Activated CD4-positive, CD25-positive, alpha-beta regulatory T cell treated with anti-CD3 and anti-CD28 coated beads, Interleukin-2, amount 50 U/mL, for 24 hours (primary cell): Measurements from ENCODE around the gene OASL.
"Not testable (repeated sequence)": the region's sequence is repeated elsewhere in the genome, so short reads cannot be mapped to it uniquely, and the experiment has no call there.

Experiments
- ATAC-seq, 2 donors: fragments of 150-1000 bp; cut with Tn5 transposase; one replicate each; pipeline ENCODE4 v1.10.0; 2021; ENCODE audit warnings: mild to moderate bottlenecking in 1 of 2, moderate library complexity in 1 of 2

The OASL gene

DNA sequence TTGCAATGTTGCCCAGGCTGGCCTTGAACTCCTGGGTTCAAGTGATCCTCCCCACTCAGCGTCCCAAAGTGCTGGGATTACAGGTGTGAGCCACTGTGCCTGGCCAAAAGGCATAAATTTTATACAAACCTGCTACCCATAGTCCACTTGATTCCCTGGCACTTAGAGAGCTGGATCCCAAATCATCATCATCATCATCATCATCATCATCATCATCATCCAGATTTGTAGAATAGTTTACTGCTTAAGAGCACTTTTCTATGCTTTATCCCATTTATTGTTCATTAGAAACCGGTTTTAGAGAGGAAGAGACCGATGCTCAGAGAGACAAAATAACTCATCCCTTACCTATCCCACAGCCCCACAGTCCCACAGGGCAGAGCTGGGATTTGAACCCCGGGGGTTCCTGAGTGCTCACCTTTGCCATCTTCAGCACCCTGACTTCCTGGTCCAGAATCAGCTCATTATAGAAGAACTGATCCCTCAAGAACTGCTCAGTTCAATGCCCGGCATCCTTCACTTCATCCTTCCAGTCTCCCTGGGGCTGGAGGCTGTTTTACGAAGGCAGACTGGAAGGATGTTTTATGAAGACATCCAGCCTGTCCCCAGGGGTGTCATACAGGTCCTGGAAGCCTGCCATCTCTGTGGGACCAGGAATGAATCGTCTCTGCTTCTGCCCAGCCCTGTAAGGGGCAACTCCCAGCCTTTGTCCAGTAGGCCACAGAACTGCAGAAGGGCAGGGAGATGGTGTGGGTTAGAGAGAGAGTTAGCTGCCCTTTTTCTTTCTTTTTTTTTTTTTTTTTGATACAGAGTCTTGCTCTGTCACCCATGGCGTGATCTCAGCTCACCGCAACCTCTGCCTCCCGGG, 20.2 kb upstream of the OASL start:
- no peak for ATAC-seq

DNA sequence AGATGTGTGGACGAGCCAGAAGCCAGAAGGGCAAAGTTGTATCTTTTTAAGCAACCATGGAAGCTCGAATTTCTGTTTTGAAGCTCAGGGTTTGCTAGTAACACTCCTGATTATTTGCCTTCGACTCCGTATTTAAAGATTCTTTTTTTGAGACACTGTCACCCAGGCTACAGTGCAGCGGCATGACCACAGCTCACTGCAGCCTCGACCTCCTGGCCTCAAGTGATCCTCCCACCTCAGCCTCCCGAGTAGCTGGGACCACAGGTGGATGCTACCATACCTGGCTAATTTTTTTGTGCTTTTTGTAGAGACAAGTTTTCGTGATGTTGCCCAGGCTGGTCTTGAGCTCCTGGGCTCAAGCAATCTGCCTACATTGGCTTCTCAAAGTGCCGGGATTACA, 18.7 kb upstream of the OASL start:
- no peak for ATAC-seq

DNA sequence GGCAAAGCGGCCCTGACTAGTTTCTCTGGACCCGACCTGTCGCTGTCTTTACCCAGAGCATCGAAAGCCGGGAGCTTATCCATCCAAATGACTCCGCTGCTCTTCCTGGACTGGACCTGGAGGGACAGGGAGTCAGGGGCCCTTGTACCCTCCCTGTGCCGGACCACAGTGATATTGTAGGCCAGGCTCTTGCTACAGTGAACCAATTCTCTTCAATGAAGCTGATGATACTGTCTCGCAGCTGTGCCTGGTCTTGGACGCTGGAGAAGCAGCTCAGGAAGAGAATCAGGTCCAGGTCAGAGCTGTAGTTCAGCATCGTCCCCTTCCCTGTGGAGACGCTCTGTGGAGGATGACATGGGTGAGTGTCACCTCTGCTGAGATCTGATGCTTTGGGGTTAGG, 14.7 kb upstream of the OASL start:
- no peak for ATAC-seq

DNA sequence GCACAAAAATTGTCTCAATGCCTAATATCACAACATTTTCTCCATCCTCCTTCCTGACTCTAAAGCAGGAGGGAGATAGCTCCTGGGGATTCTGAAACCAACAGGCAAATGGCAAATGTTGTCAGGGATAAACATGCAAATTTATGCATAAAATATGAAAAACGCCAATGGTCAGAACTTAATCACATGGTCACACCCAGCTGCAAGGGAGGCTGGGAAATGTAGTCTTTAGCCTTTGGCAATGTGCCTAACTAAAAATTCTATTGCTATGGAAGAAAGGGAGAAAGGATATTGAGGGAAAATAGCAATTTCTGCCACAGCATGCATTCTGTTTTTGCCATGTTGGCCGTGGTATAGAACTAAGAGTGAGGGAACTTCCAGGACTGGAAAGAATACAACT, 11.7 kb upstream of the OASL start:
- no peak for ATAC-seq

DNA sequence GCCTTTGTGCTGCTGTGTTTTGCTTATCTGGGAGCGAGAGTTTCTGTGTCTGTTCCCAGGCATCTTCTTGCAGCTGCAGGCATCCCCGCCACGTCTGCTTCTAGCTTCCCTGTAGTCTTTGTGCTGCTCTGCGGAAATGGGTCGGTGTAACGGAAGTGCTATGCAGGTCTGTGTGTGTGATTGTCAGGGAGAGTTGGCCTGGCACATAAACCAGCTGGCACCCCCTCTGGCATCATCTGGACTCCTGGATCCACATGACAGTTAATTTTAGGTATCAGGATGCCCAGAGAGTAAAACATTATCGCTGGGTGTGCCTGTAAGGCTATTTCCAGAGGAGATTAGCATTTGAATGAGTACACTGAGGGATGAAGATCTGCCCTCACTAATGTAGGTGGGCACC, 9.4 kb upstream of the OASL start:
- ATAC-seq: no peak

DNA sequence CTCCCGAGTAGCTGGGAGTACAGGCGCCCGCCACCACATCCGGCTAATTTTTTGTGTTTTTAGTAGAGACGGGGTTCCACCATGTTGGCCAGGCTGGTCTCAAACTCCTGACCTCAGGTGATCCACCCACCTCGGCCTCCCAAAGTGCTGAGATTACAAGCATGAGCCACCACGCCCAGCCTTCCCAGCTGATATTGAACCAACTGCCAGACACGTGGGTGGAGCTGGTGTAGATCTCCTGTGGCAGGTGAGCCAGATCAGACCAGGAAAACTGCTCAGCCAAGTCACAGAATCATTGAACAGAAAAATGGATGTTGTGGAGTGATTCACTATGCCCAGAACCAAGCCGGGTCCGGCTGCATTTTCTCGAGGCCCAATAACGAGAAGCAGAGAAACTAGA, 8.4 kb upstream of the OASL start:
- not testable (repeated sequence) for ATAC-seq

DNA sequence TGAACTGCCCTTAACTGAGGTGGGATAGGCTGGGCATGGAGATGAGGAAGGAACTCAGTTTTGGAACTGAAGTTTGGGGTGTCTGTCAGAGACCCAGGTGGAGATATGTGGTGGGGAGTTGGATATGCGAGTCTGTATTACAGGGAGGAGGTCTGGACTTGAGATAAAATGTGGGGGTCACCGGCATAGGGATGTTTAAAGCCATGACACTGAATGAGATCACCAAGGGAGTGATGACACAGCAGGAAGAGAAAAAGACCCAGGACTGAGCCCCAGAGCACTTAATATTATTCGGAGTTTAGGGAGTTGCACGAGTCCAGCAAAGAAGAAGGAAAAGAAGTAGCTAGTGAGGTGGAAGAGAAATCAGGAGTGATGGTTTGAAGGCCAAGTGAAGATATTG, 4.0 kb upstream of the OASL start:
- ATAC-seq: no peak

DNA sequence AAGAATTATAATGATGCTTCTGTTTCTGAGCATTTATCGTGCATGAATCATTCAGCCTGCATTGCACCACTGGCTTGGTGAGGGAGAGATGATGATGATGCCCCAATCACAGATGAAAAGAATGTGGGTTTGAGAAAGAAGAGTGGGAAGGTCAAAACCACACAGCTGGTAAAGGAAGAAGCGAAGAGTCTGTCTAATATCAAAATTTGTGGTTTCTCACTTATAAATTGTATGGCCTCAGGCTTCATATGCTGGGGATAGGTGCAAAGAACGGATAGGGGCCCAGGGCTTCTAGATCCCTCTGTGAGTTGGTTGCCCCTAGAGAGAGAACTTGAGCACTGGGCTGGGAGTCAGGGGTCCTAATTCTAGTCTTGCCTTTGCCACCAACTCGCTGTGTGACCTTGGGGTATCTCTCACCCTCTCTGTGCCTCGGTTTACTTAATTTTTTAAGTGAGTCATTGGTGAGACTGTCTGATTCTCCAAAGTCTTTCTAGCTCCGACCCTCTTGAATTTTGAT, 2.2 kb downstream of the OASL start:
- peak; percentile 75 to 76 for ATAC-seq

DNA sequence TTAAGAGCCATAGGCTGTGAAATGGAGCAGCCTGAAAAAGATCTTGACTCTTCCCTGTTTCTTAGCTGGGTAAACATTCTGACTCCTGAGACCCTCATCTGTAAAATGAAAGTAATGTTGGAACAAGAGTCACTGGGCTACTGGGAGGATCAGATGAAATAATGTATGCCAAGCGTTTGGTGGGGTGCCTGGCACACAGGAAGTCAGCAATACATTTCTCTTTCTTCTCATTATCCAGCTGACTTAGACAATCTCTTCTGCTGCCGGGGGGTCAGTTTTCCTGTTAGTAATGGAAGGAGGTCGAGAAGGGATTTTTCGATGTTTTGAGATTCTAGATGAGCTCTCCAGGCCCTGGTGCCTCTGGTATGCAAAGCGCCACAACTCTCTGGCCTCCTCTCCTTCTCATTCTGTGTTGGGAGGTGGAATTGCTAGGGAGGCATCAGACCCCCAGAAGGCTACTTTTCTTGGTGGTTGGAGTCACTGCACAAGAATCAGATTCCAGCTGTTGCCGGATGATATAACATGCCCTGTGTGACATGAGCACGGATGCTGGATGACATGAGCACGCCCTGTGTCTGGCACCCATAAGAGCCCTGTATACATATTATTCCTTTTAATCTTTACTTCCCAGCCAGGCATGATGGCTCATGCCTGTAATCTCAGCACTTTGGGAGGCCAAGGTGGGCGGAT, 4.3 kb downstream of the OASL start:
- no peak for ATAC-seq

DNA sequence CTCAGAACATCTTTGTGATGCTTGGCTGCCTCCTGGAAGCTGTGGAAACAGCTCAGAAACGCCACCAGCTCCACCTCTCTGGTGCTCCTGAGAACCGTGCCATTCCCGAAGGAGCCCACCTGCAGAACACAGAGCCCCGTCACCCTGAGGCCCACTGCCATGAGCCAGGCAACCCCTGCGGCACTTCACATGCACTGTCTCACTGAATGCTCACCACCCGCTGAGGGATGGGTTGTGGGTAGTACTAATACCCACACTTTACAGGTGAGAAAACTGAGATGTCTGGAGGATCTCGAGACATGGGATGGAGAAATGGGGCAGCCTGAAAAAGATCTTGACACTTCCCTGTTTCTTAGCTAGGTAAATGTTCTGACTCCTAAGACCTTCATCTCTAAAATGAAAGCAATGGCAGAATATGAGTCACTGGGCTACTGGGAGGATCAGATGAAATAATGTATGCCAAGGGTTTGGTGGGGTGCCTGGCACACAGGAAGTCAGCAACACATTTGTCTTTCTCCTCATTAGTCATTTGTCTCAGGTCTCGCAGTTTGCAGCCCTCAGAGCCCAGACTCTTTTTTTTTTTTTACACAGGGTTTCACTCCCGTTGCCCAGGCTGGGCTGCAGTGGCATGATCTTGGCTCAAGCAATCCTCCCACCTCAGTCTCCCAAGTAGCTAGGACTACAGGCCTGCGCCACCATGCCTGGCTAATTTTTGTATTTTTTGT, 5.3 kb downstream of the OASL start:
- peak; percentile 83 to 84 for ATAC-seq

DNA sequence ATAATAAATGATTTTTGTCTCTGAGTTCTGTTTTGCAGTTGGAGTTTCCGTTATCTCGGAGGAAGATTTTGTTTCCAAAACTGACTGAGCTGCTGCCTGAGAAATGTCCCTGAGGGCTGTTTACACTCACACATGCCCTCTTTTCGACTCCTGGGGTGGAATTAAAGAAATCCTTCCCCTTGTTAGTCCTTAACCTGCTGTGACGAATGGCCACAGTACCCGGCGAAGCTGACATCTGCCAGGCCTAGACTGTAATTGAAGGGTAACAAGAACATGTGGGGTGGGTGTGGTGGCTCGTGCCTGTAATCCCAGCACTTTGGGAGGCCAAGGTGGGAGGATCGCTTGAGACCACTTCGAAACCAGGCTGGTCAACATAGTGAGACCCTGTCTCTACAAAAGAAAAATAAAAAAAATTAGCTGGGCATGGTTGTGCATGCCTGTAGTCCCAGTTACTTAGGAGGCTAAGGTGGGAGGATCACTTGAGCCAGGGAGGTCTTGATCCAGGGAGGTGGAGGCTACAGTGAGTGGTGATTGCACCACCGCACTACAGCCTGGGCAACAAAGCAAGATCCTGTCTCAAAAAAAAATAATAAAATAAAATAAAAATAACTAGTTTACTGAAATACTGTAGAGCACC, 8.4 kb downstream of the OASL start:
- ATAC-seq: no peak

DNA sequence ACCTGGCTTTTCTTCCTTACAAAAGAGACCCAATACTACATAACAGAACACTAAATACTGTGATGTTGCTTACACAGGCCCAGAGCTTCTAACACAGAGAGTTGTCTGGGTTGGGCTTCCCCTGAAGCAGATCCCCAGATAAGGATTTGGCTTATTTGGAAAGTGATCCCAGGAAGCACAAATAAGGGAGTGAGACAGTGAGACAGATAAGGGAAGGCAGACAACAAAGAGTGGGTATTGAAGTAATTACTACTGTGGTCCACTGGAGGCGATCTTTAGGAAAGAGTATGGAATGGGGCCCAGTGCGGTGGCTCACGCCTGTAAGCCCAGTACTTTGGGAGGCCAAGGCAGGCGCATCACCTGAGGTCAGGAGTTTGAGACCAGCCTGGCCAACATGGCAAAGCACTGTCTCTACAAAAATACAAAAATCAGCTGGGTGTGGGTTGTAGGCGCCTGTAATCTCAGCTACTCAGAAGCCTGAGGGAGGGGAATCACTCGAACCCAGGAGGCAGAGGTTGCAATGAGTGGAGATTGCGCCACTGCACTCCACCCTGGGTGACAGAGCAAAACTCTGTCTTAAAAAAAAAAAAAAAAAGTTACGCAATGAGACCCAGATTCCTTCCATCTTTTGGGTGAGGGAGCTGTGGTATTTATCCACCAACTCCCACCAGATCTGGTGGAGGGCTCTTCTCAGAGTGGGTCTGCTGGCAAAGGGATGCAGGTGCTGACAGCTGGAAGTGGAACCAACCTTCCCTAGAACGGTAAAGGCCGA, 12.6 kb downstream of the OASL start:
- no peak for ATAC-seq

DNA sequence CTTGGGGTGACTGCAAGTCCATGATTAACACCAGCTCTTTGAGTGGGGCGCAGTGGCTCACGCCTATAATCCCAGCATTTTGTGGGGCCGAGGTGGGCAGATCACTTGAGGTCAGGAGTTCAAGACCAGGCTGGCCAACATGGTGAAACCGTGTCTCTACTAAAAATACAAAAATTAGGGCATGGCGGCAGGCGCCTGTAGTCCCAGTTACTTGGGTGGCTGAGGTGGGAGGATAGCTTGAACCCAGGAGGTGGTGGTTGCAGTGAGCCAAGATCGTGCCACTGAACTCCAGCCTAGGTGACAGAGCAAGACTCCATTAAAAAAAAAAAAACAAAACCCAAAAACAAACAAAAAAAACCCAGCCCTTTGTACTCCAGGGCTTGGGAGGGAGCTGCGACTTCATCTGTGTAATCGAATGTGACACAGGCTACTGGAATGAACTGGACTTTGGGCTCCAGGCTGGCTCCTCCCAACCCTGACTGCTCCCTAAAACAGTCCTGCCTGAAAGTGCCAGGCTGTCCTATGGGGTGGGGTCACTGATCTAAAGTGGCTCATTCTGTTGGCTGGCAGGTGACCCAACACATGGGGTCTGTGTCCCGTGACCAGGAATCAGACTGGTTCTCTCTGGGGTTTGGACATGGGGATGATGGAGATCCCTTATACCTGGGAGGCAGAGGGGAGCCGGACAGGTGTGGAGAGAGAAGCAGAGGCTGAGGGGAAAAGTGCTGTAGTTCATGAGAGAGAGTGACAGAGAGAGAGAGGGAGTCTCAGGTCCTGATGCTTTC, 13.4 kb downstream of the OASL start:
- no peak for ATAC-seq

DNA sequence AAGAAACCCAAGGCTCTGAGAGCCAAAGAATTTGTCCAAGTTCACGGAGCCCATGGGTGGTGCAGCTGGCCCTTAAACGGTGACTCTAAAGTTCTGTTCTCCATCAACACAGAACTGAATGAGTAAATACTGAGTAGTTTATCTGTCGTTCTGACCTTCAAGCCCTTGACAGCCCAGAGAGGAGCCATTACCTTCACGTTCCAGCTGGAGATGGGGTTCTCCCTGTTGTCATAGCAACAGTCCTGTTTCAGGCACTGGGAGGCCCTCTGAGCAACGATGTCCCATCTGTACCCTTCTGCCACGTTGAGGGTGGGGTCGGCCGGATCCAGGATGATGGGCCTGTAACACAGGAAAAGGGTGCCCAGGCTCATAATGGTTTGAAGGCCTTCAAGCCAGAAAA, 15.2 kb downstream of the OASL start:
- no peak for ATAC-seq

DNA sequence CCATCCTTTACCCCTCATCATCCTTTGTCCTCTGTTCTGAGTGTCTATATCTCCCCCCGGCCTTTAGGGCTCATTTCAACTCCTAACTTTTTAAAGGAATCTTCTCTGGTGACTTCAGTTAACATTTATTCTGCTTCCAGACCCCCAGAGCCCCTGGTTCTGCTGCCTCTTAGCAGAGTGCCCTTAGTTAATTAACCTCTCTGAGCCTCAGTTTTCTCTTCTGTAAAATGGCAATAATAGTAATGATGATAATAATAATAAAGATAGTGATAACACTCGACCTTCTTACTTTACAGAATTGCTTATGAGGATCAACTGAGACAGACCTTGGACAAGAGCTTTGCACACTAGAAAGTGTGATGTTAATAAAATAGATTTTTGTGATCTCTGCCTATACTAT, 16.3 kb downstream of the OASL start:
- ATAC-seq: no peak

DNA sequence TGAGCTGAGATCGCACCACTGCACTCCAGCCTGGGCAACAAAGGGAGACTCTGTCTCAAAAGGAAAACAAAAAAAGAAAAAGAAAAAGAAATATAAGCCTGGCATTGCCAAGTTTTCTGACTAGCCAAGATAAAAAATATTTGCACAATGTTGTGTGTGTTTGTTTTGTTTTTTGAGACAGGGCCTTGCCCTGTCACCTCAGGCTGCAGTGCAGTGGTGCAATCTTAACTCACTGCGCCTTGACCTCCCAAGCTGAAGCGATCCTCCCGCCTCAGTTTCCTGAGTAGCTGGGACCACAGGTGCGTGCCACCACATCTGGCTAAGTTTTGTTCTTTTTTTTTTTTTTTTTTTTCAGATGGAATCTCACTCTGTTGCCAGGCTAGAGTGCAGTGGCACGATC, 17.3 kb downstream of the OASL start:
- no peak for ATAC-seq

DNA sequence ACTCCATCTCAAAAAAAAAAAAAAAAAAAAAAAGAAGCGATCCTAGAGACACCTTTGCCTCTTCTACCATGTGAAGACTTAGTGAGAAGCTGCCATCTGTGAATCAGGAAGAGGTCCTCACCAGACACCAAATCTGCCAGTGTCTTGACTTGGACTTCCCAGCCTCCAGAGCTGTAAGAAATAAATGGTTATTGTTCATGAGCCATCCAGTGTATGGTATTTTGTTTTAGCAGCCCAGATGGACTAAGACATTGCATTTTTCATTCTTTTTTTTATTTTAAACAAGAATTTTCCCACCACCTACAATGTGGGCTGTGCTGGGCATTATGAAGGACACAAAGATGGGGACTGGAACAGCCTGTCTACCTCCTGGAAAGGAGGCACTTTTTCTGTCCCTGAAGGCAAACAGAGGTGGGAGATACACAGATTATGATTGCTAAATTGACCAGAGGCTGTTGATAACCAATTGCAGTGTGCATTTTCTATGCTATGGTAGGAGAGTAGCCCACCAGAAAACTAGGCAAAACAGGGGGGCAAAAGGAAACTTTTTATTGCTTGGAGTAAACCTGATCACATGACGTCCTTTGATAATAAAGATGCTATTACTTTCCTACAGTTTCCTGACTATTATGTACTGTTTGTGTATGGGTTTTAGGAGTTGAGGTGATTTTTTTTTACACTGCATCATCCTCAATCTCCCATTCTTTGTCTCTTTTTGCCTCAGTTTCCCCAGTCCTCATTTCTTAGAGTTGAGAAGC, 20.0 kb downstream of the OASL start:
- no peak for ATAC-seq

DNA sequence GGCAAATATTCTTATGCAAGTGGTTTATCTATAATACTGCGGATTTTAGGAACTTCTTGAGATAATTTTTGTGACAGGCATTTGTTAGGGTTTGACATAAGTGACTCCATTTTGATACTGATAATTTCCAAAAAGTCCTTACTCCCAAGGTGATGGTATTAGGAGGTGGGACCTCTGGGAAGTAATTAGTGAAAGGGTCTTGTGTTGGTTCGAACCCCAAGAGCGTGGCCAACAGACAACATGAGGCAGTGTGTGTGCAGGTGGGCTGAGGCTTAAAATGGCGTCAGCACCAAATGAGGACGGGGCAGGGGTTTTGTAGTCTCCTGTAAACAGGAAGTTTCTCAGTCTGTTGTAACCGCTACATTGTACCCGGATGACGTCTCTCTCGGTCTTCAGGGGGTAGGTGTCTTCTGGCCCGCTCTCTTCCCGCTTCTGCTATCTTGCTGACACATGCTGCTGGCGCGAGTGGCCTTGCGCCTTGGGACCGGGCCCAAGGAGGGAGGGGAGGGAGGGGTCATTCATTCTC, 21.0 kb downstream of the OASL start:
- ATAC-seq: no peak

DNA sequence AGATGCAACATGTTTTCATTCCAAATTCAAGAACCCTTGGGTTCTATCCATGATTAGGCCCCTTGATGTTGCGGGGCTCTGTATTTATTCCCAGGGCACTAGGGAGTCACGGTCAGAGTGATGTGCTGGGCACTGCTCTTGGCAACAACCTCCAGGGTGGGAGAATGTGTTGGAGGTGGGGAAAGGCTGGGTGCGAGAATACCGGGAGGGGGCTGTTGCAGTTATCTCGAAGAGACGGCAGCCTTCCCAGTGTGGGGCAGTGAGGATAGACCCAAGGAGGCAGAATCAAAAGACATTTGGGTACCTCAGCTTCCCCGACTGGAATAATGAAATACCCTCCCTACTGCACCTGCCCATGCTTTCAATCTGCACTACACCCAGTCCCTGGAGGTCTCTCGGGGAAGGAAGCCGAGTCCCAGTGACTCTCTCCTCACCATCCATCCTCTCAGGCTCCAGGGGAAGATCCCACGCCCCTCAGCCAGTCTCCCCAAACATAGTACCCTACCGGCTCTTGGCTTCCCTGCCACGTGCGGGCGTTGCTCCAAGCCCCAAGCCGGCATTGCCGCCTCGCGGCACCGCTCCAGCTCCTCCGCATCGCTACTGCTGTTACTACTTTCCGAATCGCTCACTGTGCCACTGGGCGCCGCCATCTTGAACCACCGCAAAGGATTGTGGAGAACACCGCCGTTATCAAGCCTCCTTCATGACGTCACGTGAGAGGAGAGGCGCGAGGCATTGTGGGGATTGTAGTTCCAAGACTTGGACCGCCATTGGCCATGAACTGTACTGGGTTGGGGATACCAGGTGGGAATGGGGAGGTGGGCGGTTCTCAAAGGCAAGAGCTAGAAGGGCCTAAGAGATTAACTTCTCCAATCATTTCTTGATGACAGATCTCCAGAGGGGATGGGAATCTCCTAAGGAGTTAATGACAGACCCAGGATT, 22.9 kb downstream of the OASL start, which contains the start of gene C12orf43:
C12orf43 (minus strand) TSS at position 663 of the 942 bp plus-strand sequence; CDS start at position 650, 13 bp downstream.
- ATAC-seq: peak; percentile 99
